Upper lobe of left lung (tissue), 4 donors: ENCODE data around the gene FAM72C.
"Not testable (repeated sequence)": the region's sequence is repeated elsewhere in the genome, so short reads cannot be mapped to it uniquely, and the experiment has no call there.

Experiments
- CTCF ChIP-seq, 6 experiments: fragments of 450-650 bp in 4 of 6; fragments of 200-600 bp in 2 of 6; sonication (generic) in 2 of 6; IDR thresholded peaks; one replicate each; pipeline ENCODE4 v1.5.1; 2016 to 2019; ENCODE audit warnings: antibody characterized with exemption in 6 of 6
- POLR2A ChIP-seq, 4 donors: fragments of 450-650 bp; IDR thresholded peaks; one replicate each; pipeline ENCODE4 v1.5.1; 2016 to 2017; ENCODE audit warnings: antibody characterized with exemption in 4 of 4, mild to moderate bottlenecking in 2 of 4

- not testable (repeated sequence) for TF ChIP-seq CTCF, POLR2A (IDR thresholded peaks at IDR 0.05)
Observed at GRCh38 chr1:143973876-143974414, 2.2 kb upstream of the FAM72C start.
